ENCODE data around the gene TIMP3.

TIMP3 gene

GRCh38 chr22:32888976-32889375, 87.5 kb downstream of the TIMP3 start:
- DNase-seq, result no peak

- no peak for DNase-seq
These were observed 95.4 kb downstream of the TIMP3 start for GRCh38 chr22:32896891-32897290.

DNA sequence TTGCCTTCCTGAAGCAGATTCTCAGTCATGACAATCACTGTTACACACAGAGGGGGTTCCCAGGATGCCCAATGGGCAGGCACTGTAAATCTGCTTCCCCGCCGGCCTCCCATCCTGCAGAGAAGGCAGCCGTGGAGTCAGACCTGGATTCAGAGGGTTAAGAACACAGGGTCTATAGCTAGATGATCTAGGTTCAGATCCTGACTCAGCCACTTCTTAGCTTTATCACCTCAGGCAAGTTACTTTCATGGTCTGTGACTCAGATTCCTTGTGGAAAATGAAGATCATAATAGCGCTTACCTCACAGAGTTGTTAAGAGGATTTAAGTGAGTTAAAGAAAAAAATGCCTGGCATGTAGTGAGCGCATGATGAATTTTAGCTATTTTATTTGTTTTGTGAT, 95.9 kb downstream of the TIMP3 start:
- DNase-seq, result peak; percentile 32

DNA sequence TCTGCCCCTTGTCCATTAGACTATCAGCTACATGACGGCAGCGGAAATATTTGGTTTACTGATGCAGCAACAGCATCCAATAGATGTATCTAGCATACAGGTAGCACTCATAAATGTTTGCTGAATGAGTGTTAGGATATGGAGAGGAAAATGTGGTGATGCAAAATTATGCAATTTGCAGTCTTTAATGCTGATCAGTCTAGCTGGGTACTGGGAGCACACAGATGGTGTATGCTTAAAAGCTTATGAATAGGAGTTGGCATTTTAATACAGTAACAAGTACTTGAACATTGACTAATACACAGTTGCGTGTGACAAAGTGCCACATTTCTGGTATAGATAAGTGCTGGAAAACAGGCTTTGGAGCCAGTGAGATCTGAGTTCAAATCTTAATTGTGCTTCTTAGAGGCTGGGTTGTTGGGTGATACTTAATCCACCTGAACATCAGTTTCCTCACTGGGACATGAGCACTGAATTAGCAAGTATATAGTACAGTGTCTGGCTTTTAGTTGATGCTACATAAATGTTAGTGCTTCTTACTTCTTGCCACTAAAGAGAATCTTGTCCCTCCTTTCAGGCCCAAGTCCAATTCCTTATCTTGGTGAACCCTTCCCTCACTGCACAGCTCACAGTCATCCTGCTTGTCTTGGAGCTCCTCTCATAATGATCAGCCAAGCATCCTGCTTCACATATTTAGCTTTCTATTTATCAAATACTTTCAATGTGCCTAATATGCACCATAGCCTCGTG, 99.6 kb downstream of the TIMP3 start:
- no peak for DNase-seq

DNA sequence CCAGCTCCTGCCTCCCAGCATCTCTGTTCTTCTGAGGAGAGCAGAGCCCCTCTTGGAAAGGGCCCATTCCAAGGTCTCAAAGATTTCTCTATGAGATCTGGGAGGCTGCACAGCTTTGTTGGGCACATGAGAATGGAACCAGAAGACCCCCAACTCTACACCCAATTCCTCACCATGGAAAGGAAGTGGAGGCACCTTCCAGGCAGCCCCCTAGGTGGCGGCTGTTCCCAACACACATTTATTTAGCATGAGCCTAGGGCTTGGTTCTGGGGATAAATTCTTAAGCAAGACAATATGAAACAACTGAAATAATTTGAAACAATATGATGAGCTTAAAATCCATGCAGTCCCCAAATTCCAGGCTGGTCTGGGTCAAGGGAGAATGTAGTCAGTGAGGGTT, 100.4 kb downstream of the TIMP3 start:
- DNase-seq, result no peak

GRCh38 chr22:32903507-32903906, 102.0 kb downstream of the TIMP3 start:
- DNase-seq, result no peak

- DNase-seq, result peak; percentile 43
These were observed 102.5 kb downstream of the TIMP3 start for GRCh38 chr22:32904044-32904443.

- DNase-seq, result no peak
These were observed 103.9 kb downstream of the TIMP3 start for GRCh38 chr22:32905400-32905799.

- no peak for DNase-seq
These were observed 108.3 kb downstream of the TIMP3 start for GRCh38 chr22:32909581-32910428.

GRCh38 chr22:32910429-32910772, 108.9 kb downstream of the TIMP3 start:
- no peak for DNase-seq

GRCh38 chr22:32911503-32911902, 110.0 kb downstream of the TIMP3 start:
- no peak for DNase-seq
